Measurements from ENCODE around the gene OSR1.
"Not testable (repeated sequence)": the region's sequence is repeated elsewhere in the genome, so short reads cannot be mapped to it uniquely, and the experiment has no call there.

OSR1 gene

GRCh38 chr2:19332503-19332902 lies 25.9 kb downstream of the OSR1 start:
- no peak for DNase-seq (ENCODE audit: low read depth, low spot score)

GRCh38 chr2:19331450-19331849 lies 27.0 kb downstream of the OSR1 start:
- no peak for DNase-seq (ENCODE audit: low read depth, low spot score)

- DNase-seq (ENCODE audit: low read depth, low spot score): no peak
These were observed 28.0 kb downstream of the OSR1 start for GRCh38 chr2:19330436-19330835.

- no peak for DNase-seq (ENCODE audit: low read depth, low spot score)
These were observed 29.0 kb downstream of the OSR1 start for GRCh38 chr2:19329445-19329844.

- no peak for DNase-seq (ENCODE audit: low read depth, low spot score)
These were observed 30.9 kb downstream of the OSR1 start for GRCh38 chr2:19327496-19327895.

GRCh38 chr2:19321946-19322345 lies 36.5 kb downstream of the OSR1 start:
- DNase-seq (ENCODE audit: low read depth, low spot score): no peak

- DNase-seq (ENCODE audit: low read depth, low spot score): no peak
These were observed 37.6 kb downstream of the OSR1 start for GRCh38 chr2:19320813-19321212.

GRCh38 chr2:19319698-19320097 lies 38.7 kb downstream of the OSR1 start:
- DNase-seq (ENCODE audit: low read depth, low spot score): no peak

GRCh38 chr2:19319064-19319463 lies 39.4 kb downstream of the OSR1 start:
- DNase-seq (ENCODE audit: low read depth, low spot score): no peak

- DNase-seq (ENCODE audit: low read depth, low spot score): no peak
These were observed 44.9 kb downstream of the OSR1 start for GRCh38 chr2:19313553-19313952.

GRCh38 chr2:19312949-19313348 lies 45.5 kb downstream of the OSR1 start:
- no peak for DNase-seq (ENCODE audit: low read depth, low spot score)

GRCh38 chr2:19306065-19306464 lies 52.4 kb downstream of the OSR1 start:
- not testable (repeated sequence) for DNase-seq (ENCODE audit: low read depth, low spot score)

GRCh38 chr2:19305400-19306055 lies 52.9 kb downstream of the OSR1 start:
- DNase-seq (ENCODE audit: low read depth, low spot score): not testable (repeated sequence)

GRCh38 chr2:19301706-19302105 lies 56.7 kb downstream of the OSR1 start:
- no peak for DNase-seq (ENCODE audit: low read depth, low spot score)

Measured in smooth muscle cell of the brain vasculature (primary cell).